Right lung (tissue), 5 donors: ENCODE data around the gene IMMP2L. TPM values are rescaled to one million over a fixed set of nuclear protein-coding genes. Genes with fewer than 3 reads are reported as not detected.

Experiments used
- DNase-seq, 2 donors: peaks; one replicate each; pipeline ENCODE4 v3.0.0-alpha.2; 2013
- polyA plus RNA-seq, 5 donors: library from polyadenylated mRNA; unstranded; fragments of 120-200 nt; gene quantifications; one replicate each; pipeline versions ENCODE4 v1.2.1 to v1.2.3, GENCODE V29; 2013; ENCODE audit warnings: inconsistent platforms in 1 of 5, low replicate concordance in 1 of 5; ENCODE audit not compliant: insufficient read length in 5 of 5, insufficient read depth in 1 of 5

IMMP2L gene
- polyA plus RNA-seq, 5 donors: 24.1 to 28.9 (median 28.0) TPM

- peak; percentile 40 to 44 for DNase-seq
Measured at GRCh38 chr7:111107579-111107978, 454.7 kb downstream of the IMMP2L start.

GRCh38 chr7:111105269-111105668, 457.0 kb downstream of the IMMP2L start:
- no peak for DNase-seq

- DNase-seq: no peak
Measured at GRCh38 chr7:111104710-111105109, 457.6 kb downstream of the IMMP2L start.

GRCh38 chr7:111103678-111104274, 458.5 kb downstream of the IMMP2L start:
- DNase-seq: no peak

GRCh38 chr7:111103136-111103535, 459.2 kb downstream of the IMMP2L start:
- DNase-seq: no peak

GRCh38 chr7:111101856-111102646, 460.2 kb downstream of the IMMP2L start:
- DNase-seq: no peak

- no peak for DNase-seq
Measured at GRCh38 chr7:111098926-111099250, 463.4 kb downstream of the IMMP2L start.

- peak in 1 of 2 donors; percentile 52 for DNase-seq
Measured at GRCh38 chr7:111098011-111098925, 464.0 kb downstream of the IMMP2L start.

- DNase-seq: no peak
Measured at GRCh38 chr7:111096997-111097396, 465.3 kb downstream of the IMMP2L start.

- DNase-seq: no peak
Measured at GRCh38 chr7:111094419-111094818, 467.9 kb downstream of the IMMP2L start.

- DNase-seq: no peak
Measured at GRCh38 chr7:111093496-111093895, 468.8 kb downstream of the IMMP2L start.

GRCh38 chr7:111092406-111093236, 469.7 kb downstream of the IMMP2L start:
- no peak for DNase-seq

GRCh38 chr7:111091593-111092358, 470.5 kb downstream of the IMMP2L start:
- peak in 1 of 2 donors; percentile 48 for DNase-seq

- peak; percentile 67 to 68 for DNase-seq
Measured at GRCh38 chr7:111090846-111091245, 471.4 kb downstream of the IMMP2L start, which contains the start of gene LRRN3. LRRN3 (plus strand) TSS chr7:111091127; CDS start chr7:111122773, 31,646 bp downstream.

GRCh38 chr7:111089822-111090426, 472.4 kb downstream of the IMMP2L start:
- no peak for DNase-seq

GRCh38 chr7:111088328-111088727, 474.0 kb downstream of the IMMP2L start:
- no peak for DNase-seq

GRCh38 chr7:111086532-111086931, 475.8 kb downstream of the IMMP2L start:
- DNase-seq: no peak

GRCh38 chr7:111085356-111085755, 476.9 kb downstream of the IMMP2L start:
- DNase-seq: no peak

GRCh38 chr7:111083413-111083812, 478.9 kb downstream of the IMMP2L start:
- DNase-seq: no peak

- no peak for DNase-seq
Measured at GRCh38 chr7:111082351-111082750, 479.9 kb downstream of the IMMP2L start.
